Measurements from ENCODE around the gene TRIM28.
A peak's percentile ranks its signal among the peaks of the same experiment; 100 is the strongest.

The TRIM28 gene

GRCh38 chr19:58545286-58546018 is 1.6 kb downstream of the TRIM28 start:
- H3K9me3 ChIP-seq (ENCODE audit: control insufficient read depth, low read length), result no peaks in the 10 kb centered on the region
- H3K36me3 ChIP-seq (ENCODE audit: control insufficient read depth, insufficient read depth, low read length, severe bottlenecking), result peaks cover 34% of the 10 kb centered on the region
- H3K4me3 ChIP-seq (ENCODE audit: low read length), result peak overlapping the region; percentile 95
- H3K9ac ChIP-seq (ENCODE audit: low read length), result peak overlapping the region; percentile 95
- DNase-seq (ENCODE audit: low read depth), result peak; percentile 30
- H3K4me1 ChIP-seq (ENCODE audit: control insufficient read depth, insufficient read depth, low read length), result peaks cover 17% of the 10 kb centered on the region
- H3K27me3 ChIP-seq (replicated peaks; ENCODE audit: control insufficient read depth, insufficient read depth, low read length), result peaks cover under 1% of the 10 kb centered on the region

DNA sequence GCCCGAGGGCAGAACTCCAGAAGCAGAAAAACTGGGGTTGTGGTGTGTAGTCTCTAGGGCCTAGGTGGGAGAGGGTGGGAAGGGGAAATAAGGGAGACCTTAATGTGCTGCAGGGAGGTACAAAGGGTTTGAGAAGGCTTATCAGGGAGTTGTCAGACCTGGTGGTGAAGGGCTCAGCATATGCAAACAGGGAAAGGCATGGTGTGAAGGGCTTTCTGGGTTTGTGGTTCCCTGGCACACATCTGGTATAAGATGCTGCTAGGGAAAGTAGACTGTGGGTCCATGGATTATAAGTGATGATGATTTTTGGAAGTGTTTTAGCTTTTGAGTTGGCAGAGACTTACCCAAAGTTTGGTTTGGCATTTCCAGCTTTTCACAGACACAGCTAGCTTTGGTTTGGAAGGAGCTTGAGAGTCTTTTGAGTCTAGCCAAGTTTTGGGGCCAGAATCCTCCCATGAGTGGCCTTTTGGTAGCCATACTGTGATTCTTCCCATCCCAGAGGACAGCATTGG is 2.2 kb downstream of the TRIM28 start:
- Histone ChIP-seq H3K4me3 (ENCODE audit: low read length) (peak overlapping the region; percentile 95), H3K36me3 (ENCODE audit: control insufficient read depth, insufficient read depth, low read length, severe bottlenecking) (peaks cover 41% of the 10 kb centered on the region), H3K9me3 (ENCODE audit: control insufficient read depth, low read length) (no peaks in the 10 kb centered on the region), H3K27me3 (replicated peaks; ENCODE audit: control insufficient read depth, insufficient read depth, low read length) (no peaks in the 10 kb centered on the region), H3K4me1 (ENCODE audit: control insufficient read depth, insufficient read depth, low read length) (peaks cover 17% of the 10 kb centered on the region), H3K9ac (ENCODE audit: low read length) (peak overlapping the region; percentile 95)
- no peak for DNase-seq (ENCODE audit: low read depth)

GRCh38 chr19:58547323-58548312 is 3.8 kb downstream of the TRIM28 start:
- Histone ChIP-seq H3K27me3 (replicated peaks; ENCODE audit: control insufficient read depth, insufficient read depth, low read length) (no peaks in the 10 kb centered on the region), H3K36me3 (ENCODE audit: control insufficient read depth, insufficient read depth, low read length, severe bottlenecking) (peaks cover 56% of the 10 kb centered on the region), H3K4me1 (ENCODE audit: control insufficient read depth, insufficient read depth, low read length) (peaks cover 17% of the 10 kb centered on the region), H3K9ac (ENCODE audit: low read length) (no peak overlapping the region), H3K4me3 (ENCODE audit: low read length) (no peak overlapping the region), H3K9me3 (ENCODE audit: control insufficient read depth, low read length) (no peaks in the 10 kb centered on the region)
- DNase-seq (ENCODE audit: low read depth), result no peak

GRCh38 chr19:58548859-58549663 is 5.2 kb downstream of the TRIM28 start:
- no peak overlapping the region for H3K9ac ChIP-seq (ENCODE audit: low read length)
- no peaks in the 10 kb centered on the region for H3K9me3 ChIP-seq (ENCODE audit: control insufficient read depth, low read length)
- H3K36me3 ChIP-seq (ENCODE audit: control insufficient read depth, insufficient read depth, low read length, severe bottlenecking), result peaks cover 60% of the 10 kb centered on the region
- DNase-seq (ENCODE audit: low read depth), result no peak
- no peaks in the 10 kb centered on the region for H3K27me3 ChIP-seq (replicated peaks; ENCODE audit: control insufficient read depth, insufficient read depth, low read length)
- H3K4me1 ChIP-seq (ENCODE audit: control insufficient read depth, insufficient read depth, low read length), result peaks cover 25% of the 10 kb centered on the region
- no peak overlapping the region for H3K4me3 ChIP-seq (ENCODE audit: low read length)

DNA sequence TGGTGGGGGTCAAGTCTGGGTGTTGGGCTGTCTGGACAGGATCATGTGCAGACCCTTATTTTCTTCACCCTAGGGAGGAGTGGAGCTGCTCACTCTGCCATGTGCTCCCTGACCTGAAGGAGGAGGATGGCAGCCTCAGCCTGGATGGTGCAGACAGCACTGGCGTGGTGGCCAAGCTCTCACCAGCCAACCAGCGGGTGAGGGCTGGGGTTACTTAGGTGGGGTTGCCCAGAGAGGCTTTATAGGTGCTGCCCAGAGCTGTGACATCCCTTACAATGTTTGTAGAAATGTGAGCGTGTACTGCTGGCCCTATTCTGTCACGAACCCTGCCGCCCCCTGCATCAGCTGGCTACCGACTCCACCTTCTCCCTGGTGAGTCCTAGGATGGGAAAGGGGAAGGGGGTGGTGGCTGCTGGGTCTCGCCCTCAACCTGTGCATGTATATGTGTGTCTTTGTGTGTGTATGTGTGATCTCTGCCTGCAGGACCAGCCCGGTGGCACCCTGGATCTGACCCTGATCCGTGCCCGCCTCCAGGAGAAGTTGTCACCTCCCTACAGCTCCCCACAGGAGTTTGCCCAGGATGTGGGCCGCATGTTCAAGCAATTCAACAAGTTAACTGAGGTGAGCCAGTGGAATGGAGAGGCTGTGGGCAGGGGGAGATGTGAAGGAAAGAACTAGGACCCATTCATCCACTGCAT is 5.9 kb downstream of the TRIM28 start:
- no peak for DNase-seq (ENCODE audit: low read depth)
- peaks cover 60% of the 10 kb centered on the region for H3K36me3 ChIP-seq (ENCODE audit: control insufficient read depth, insufficient read depth, low read length, severe bottlenecking)
- H3K27me3 ChIP-seq (replicated peaks; ENCODE audit: control insufficient read depth, insufficient read depth, low read length), result no peaks in the 10 kb centered on the region
- H3K9me3 ChIP-seq (ENCODE audit: control insufficient read depth, low read length), result no peaks in the 10 kb centered on the region
- H3K9ac ChIP-seq (ENCODE audit: low read length), result no peak overlapping the region
- H3K4me1 ChIP-seq (ENCODE audit: control insufficient read depth, insufficient read depth, low read length), result peaks cover 29% of the 10 kb centered on the region
- no peak overlapping the region for H3K4me3 ChIP-seq (ENCODE audit: low read length)

GRCh38 chr19:58550362-58551122 is 6.7 kb downstream of the TRIM28 start:
- H3K4me3 ChIP-seq (ENCODE audit: low read length), result no peak overlapping the region
- peaks cover 62% of the 10 kb centered on the region for H3K36me3 ChIP-seq (ENCODE audit: control insufficient read depth, insufficient read depth, low read length, severe bottlenecking)
- H3K9ac ChIP-seq (ENCODE audit: low read length), result no peak overlapping the region
- peaks cover 34% of the 10 kb centered on the region for H3K4me1 ChIP-seq (ENCODE audit: control insufficient read depth, insufficient read depth, low read length)
- no peak for DNase-seq (ENCODE audit: low read depth)
- no peaks in the 10 kb centered on the region for H3K9me3 ChIP-seq (ENCODE audit: control insufficient read depth, low read length)
- no peaks in the 10 kb centered on the region for H3K27me3 ChIP-seq (replicated peaks; ENCODE audit: control insufficient read depth, insufficient read depth, low read length)

GRCh38 chr19:58551123-58551497 is 7.2 kb downstream of the TRIM28 start:
- Histone ChIP-seq H3K27me3 (replicated peaks; ENCODE audit: control insufficient read depth, insufficient read depth, low read length) (no peaks in the 10 kb centered on the region), H3K36me3 (ENCODE audit: control insufficient read depth, insufficient read depth, low read length, severe bottlenecking) (peaks cover 66% of the 10 kb centered on the region), H3K4me3 (ENCODE audit: low read length) (no peak overlapping the region), H3K9ac (ENCODE audit: low read length) (no peak overlapping the region), H3K4me1 (ENCODE audit: control insufficient read depth, insufficient read depth, low read length) (peaks cover 32% of the 10 kb centered on the region), H3K9me3 (ENCODE audit: control insufficient read depth, low read length) (no peaks in the 10 kb centered on the region)
- no peak for DNase-seq (ENCODE audit: low read depth)

DNA sequence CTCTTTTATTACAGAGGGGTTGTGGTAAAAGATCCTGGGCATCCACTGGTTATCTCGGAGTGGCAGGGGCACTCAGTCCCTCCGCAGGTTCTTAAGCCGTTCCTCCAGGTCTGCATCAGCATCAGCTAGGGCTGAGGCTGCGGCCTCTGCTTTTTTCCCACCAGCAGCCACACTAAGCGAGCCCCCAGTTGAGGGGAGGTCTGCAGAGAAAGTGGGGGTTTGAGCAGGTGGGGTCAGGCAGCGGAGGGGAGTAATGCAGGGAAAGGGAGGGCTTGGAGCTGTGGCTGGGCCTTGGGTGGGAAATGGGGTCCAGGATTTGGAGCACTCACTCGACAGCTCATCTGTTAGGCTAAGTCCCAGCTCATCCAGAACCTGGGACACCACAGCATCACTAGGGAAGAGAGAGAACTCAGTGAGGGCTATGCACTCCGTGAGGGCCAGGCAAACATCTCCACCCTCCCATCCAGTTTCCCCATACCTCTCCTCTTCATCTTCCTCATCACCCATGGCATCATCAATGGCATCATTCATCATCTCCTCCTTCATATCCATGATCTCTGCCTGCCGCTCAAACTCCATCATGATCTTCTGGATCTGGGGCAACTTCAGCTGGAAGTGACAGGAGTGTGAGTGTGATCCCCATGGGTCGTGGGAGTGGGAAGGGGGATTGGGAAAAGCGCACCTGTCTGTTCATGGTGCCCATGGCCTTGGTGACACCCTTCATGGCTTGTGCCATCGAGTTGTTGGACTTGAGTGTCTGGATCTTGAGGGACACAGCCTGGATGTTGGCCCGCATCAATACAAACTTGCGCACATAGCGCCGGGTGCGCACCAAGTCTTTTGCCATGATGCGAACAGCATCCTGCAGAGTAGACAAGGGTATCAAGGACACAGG is 8.0 kb downstream of the TRIM28 start:
- Histone ChIP-seq H3K36me3 (ENCODE audit: control insufficient read depth, insufficient read depth, low read length, severe bottlenecking) (peaks cover 73% of the 10 kb centered on the region), H3K4me3 (ENCODE audit: low read length) (no peak overlapping the region), H3K9me3 (ENCODE audit: control insufficient read depth, low read length) (no peaks in the 10 kb centered on the region), H3K27me3 (replicated peaks; ENCODE audit: control insufficient read depth, insufficient read depth, low read length) (no peaks in the 10 kb centered on the region), H3K9ac (ENCODE audit: low read length) (no peak overlapping the region), H3K4me1 (ENCODE audit: control insufficient read depth, insufficient read depth, low read length) (peaks cover 32% of the 10 kb centered on the region)
- no peak for DNase-seq (ENCODE audit: low read depth)

DNA sequence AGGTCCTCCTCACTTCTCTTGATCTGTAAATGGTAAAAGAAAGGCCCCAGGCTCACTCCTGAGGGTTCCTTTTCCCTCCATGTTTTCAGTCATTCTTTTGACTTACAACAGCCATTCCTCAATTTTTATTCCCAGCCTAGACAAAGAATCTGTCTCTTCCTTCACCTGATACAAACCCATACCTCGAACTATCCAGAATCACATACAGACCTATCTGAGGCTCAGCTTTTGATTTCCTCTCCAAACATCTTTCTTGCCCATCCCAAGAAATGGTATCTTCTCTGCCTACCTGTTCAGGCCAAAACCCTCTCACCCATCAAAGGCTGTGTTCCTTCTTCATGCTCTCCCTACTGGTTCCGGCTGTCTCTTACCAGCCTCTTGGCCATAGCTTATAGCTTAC is 8.8 kb downstream of the TRIM28 start:
- DNase-seq (ENCODE audit: low read depth), result no peak
- no peak overlapping the region for H3K4me3 ChIP-seq (ENCODE audit: low read length)
- H3K27me3 ChIP-seq (replicated peaks; ENCODE audit: control insufficient read depth, insufficient read depth, low read length), result no peaks in the 10 kb centered on the region
- H3K9me3 ChIP-seq (ENCODE audit: control insufficient read depth, low read length), result no peaks in the 10 kb centered on the region
- peaks cover 33% of the 10 kb centered on the region for H3K4me1 ChIP-seq (ENCODE audit: control insufficient read depth, insufficient read depth, low read length)
- no peak overlapping the region for H3K9ac ChIP-seq (ENCODE audit: low read length)
- H3K36me3 ChIP-seq (ENCODE audit: control insufficient read depth, insufficient read depth, low read length, severe bottlenecking), result peaks cover 70% of the 10 kb centered on the region
